ENCODE measurements around the gene PTPN7. TPM values are rescaled to one million over a fixed set of nuclear protein-coding genes. Genes with fewer than 3 reads are reported as not detected.

Gene PTPN7
- total and polyA plus RNA-seq, 10 of the 15 experiments (the other 5 are each of a cell fraction or from before 2014, with no cell fraction given), result 7.9 to 117 (median 102) TPM

DNA sequence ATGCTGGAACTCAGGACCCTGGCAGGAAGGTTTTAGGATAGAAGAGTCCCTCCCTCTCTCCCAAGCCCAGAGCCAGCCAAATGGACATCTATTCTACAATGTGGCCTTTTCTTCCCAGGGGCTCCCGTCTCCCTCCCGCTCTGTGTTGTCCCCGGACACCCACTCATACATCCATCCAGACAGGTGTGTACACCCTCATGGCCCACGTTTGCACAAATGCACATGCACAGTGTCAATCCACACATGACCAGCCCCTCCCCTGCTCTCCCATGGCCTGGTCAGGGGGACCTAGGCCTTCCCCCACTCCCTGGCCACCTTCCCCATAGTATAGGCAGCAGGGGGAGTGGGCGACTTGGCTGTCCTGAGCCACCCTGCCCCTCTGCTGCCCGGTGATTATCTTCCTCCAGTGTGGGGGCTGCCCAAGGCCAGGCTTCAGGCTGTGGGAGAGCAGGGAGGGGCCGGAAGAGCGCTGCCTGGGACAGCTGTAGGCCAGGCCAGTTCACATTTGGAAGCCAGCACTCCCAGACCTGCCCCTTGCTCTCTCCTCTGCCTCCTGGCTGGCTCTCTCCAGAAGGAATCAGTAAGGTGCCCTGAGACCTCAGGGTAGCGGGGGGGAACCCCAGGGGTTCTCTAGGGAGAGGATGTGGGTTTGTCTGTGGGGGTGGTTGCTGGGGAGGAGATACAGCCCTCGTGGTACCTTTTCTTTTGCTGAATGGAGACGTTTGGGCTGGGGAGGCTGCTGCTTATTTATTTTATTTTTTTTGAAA lies 4.1 kb upstream of the PTPN7 start (continued):
- TF ChIP-seq NFIC (IDR thresholded peaks at IDR 0.05; ENCODE audit: low read depth, low read length), result no peak
- no peak for TF ChIP-seq ZBED1 (IDR thresholded peaks at IDR 0.05; ENCODE audit: borderline replicate concordance)
- no peak for TF ChIP-seq HDAC6 (IDR thresholded peaks at IDR 0.05; ENCODE audit: unreplicated experiment)
- no peak for TF ChIP-seq KLF5 (IDR thresholded peaks at IDR 0.05; ENCODE audit: partially characterized antibody)
- TF ChIP-seq RAD51 (IDR thresholded peaks at IDR 0.05), result peak; percentile 62
- TF ChIP-seq RFX5 (IDR thresholded peaks at IDR 0.05; ENCODE audit: low read depth, low read length), result no peak
- TF ChIP-seq ETV6 (conservative IDR thresholded peaks at IDR 0.05 in 1 of 2, IDR thresholded peaks at IDR 0.05 in 1 of 2; ENCODE audit: borderline replicate concordance in 1 of 2, low read depth in 1 of 2), result no peak
- TF ChIP-seq RUNX3 (IDR thresholded peaks at IDR 0.05; ENCODE audit: low read length), result no peak
- TF ChIP-seq CHD1 (IDR thresholded peaks at IDR 0.05; ENCODE audit: low read depth, low read length), result no peak
- TF ChIP-seq, protein P1, sequence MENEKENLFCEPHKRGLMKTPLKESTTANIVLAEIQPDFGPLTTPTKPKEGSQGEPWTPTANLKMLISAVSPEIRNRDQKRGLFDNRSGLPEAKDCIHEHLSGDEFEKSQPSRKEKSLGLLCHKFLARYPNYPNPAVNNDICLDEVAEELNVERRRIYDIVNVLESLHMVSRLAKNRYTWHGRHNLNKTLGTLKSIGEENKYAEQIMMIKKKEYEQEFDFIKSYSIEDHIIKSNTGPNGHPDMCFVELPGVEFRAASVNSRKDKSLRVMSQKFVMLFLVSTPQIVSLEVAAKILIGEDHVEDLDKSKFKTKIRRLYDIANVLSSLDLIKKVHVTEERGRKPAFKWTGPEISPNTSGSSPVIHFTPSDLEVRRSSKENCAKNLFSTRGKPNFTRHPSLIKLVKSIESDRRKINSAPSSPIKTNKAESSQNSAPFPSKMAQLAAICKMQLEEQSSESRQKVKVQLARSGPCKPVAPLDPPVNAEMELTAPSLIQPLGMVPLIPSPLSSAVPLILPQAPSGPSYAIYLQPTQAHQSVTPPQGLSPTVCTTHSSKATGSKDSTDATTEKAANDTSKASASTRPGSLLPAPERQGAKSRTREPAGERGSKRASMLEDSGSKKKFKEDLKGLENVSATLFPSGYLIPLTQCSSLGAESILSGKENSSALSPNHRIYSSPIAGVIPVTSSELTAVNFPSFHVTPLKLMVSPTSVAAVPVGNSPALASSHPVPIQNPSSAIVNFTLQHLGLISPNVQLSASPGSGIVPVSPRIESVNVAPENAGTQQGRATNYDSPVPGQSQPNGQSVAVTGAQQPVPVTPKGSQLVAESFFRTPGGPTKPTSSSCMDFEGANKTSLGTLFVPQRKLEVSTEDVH (IDR thresholded peaks at IDR 0.05; ENCODE audit: low read depth, partially characterized antibody), result no peak
- TF ChIP-seq EGR1 (IDR thresholded peaks at IDR 0.05; ENCODE audit: borderline replicate concordance in 1 of 2, low read depth in 2 of 2, low read length in 2 of 2), result peak in 1 of 2 experiments; percentile 95; a peak in 2 of 3 replicates
- peak; percentile 83 for TF ChIP-seq CBFB (IDR thresholded peaks at IDR 0.05; ENCODE audit: low read depth)
- TF ChIP-seq SP1 (IDR thresholded peaks at IDR 0.05; ENCODE audit: low read depth, low read length), result peak; percentile 43
- no peak for TF ChIP-seq NFYB (IDR thresholded peaks at IDR 0.05; ENCODE audit: insufficient read depth, low read depth, low read length)
- no peak for TF ChIP-seq FOXM1 (IDR thresholded peaks at IDR 0.05; ENCODE audit: low read depth, low read length)
- peak; percentile 82 for TF ChIP-seq GATAD2B (conservative IDR thresholded peaks at IDR 0.05; ENCODE audit: low read depth)
- TF ChIP-seq, protein P2, sequence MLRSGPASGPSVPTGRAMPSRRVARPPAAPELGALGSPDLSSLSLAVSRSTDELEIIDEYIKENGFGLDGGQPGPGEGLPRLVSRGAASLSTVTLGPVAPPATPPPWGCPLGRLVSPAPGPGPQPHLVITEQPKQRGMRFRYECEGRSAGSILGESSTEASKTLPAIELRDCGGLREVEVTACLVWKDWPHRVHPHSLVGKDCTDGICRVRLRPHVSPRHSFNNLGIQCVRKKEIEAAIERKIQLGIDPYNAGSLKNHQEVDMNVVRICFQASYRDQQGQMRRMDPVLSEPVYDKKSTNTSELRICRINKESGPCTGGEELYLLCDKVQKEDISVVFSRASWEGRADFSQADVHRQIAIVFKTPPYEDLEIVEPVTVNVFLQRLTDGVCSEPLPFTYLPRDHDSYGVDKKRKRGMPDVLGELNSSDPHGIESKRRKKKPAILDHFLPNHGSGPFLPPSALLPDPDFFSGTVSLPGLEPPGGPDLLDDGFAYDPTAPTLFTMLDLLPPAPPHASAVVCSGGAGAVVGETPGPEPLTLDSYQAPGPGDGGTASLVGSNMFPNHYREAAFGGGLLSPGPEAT (IDR thresholded peaks at IDR 0.05; ENCODE audit: low read depth), result peak; percentile 91
- no peak for TF ChIP-seq GABPA (IDR thresholded peaks at IDR 0.05; ENCODE audit: low read depth)
- TF ChIP-seq, protein P3, sequence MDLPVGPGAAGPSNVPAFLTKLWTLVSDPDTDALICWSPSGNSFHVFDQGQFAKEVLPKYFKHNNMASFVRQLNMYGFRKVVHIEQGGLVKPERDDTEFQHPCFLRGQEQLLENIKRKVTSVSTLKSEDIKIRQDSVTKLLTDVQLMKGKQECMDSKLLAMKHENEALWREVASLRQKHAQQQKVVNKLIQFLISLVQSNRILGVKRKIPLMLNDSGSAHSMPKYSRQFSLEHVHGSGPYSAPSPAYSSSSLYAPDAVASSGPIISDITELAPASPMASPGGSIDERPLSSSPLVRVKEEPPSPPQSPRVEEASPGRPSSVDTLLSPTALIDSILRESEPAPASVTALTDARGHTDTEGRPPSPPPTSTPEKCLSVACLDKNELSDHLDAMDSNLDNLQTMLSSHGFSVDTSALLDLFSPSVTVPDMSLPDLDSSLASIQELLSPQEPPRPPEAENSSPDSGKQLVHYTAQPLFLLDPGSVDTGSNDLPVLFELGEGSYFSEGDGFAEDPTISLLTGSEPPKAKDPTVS (IDR thresholded peaks at IDR 0.05; ENCODE audit: low read depth, low read length), result no peak
- TF ChIP-seq FOS (IDR thresholded peaks at IDR 0.05; ENCODE audit: borderline replicate concordance, extremely low read depth, insufficient read length), result no peak
- peak; percentile 67 for TF ChIP-seq ATF7 (IDR thresholded peaks at IDR 0.05; ENCODE audit: low read depth)
- TF ChIP-seq KAT2A (conservative IDR thresholded peaks at IDR 0.05; ENCODE audit: control insufficient read depth, low read depth, low read length), result no peak
- TF ChIP-seq HDGF (IDR thresholded peaks at IDR 0.05), result peak; percentile 78; the same call in 1 of the 2 replicates
- peak; percentile 73; the same call in 1 of the 2 replicates for TF ChIP-seq BCL11A (IDR thresholded peaks at IDR 0.05; ENCODE audit: low read depth, low read length)
- no peak for TF ChIP-seq PML (IDR thresholded peaks at IDR 0.05; ENCODE audit: low read length)
- no peak for TF ChIP-seq JUNB (IDR thresholded peaks at IDR 0.05)
- TF ChIP-seq ZNF207 (IDR thresholded peaks at IDR 0.05; ENCODE audit: borderline replicate concordance), result no peak
